ENCODE results near the gene PCDHA8. TPM values are rescaled to one million over a fixed set of nuclear protein-coding genes. Genes with fewer than 3 reads are reported as not detected.
"Not testable (repeated sequence)": the region's sequence is repeated elsewhere in the genome, so short reads cannot be mapped to it uniquely, and the experiment has no call there.

PCDHA8 gene
- total and polyA plus RNA-seq, 9 of the 15 experiments (the other 6 are each of a cell fraction or from before 2014, with no cell fraction given): not detected

GRCh38 chr5:140806834-140807775 is 33.9 kb upstream of the PCDHA8 start, which contains the start of gene PCDHA4:
Gene PCDHA4 (plus strand): TSS chr5:140807068.
- POLR2A ChIA-PET: no interaction called here
- TF ChIP-seq RAD21 (CRISPR knock-in tag; conservative IDR thresholded peaks at IDR 0.05 in 1 of 2, IDR thresholded peaks at IDR 0.05 in 1 of 2) (peak in 1 of 2 experiments; percentile 22; a peak in 1 of 4 replicates), SREBF1 (IDR thresholded peaks at IDR 0.05; ENCODE audit: borderline replicate concordance, low read depth, low read length) (no peak)
- TF ChIP-seq, protein P1, sequence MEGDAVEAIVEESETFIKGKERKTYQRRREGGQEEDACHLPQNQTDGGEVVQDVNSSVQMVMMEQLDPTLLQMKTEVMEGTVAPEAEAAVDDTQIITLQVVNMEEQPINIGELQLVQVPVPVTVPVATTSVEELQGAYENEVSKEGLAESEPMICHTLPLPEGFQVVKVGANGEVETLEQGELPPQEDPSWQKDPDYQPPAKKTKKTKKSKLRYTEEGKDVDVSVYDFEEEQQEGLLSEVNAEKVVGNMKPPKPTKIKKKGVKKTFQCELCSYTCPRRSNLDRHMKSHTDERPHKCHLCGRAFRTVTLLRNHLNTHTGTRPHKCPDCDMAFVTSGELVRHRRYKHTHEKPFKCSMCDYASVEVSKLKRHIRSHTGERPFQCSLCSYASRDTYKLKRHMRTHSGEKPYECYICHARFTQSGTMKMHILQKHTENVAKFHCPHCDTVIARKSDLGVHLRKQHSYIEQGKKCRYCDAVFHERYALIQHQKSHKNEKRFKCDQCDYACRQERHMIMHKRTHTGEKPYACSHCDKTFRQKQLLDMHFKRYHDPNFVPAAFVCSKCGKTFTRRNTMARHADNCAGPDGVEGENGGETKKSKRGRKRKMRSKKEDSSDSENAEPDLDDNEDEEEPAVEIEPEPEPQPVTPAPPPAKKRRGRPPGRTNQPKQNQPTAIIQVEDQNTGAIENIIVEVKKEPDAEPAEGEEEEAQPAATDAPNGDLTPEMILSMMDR (IDR thresholded peaks at IDR 0.05 in 2 of 3, conservative IDR thresholded peaks at IDR 0.05 in 1 of 3; ENCODE audit: insufficient read depth in 2 of 3, low read depth in 1 of 3, low read length in 3 of 3): peak; percentile 38 to 58 (median 56)
- FAIRE-seq (no peak), ATAC-seq (peak; percentile 86), DNase-seq (ENCODE audit: extremely low read depth in 1 of 4, low spot score in 3 of 4) (peak in 3 of 4 experiments; percentile 13 to 47 (median 17))
- CTCF ChIA-PET (ENCODE audit: low intra/inter-chr PET ratio): no interaction called here
- H3K4me2 ChIP-seq (ENCODE audit: insufficient read depth, low read length): no peak within 1 kb of the TSS
- no peaks in the 10 kb centered on the region; the same call in 1 of the 2 replicates for H3K9me3 ChIP-seq (replicated peaks; ENCODE audit: control insufficient read depth, insufficient read depth, low read depth, low read length)
- H3K79me2 ChIP-seq (ENCODE audit: control insufficient read depth, insufficient read depth, low read length): no peaks in the 10 kb centered on the region
- peaks cover 0 to 11% of the 10 kb centered on the region in 2 experiments; a peak in 2 of 5 replicates for H3K4me1 ChIP-seq (replicated peaks in 1 of 2; ENCODE audit: control insufficient read depth in 2 of 2, insufficient read depth in 2 of 2, low read length in 2 of 2)
- no peak within 1 kb of the TSS for H3K4me3 ChIP-seq
- no peak within 1 kb of the TSS for H3K9ac ChIP-seq (ENCODE audit: insufficient read depth in 1 of 2, low read depth in 2 of 2, low read length in 2 of 2)
- H3K36me3 ChIP-seq (ENCODE audit: control insufficient read depth, insufficient read depth, low read length): no peaks in the 10 kb centered on the region
- no peaks in the 10 kb centered on the region for H4K20me1 ChIP-seq (replicated peaks; ENCODE audit: control insufficient read depth, insufficient read depth, low read length)
- BruUV-seq (replicated peaks): no TSS peak
- H3K27ac ChIP-seq (ENCODE audit: extremely low read depth, low read depth, low read length): no peak within 1 kb of the TSS
- intact Hi-C loops (cut with micrococcal nuclease): no loop called here
- in situ Hi-C loops (cut with MboI): no loop called here
- no peak within 1 kb of the TSS for H2AFZ ChIP-seq (ENCODE audit: low read depth, low read length)
- H3K9me1 ChIP-seq (ENCODE audit: control insufficient read depth, insufficient read depth, low read length): no peaks in the 10 kb centered on the region
- no peaks in the 10 kb centered on the region for H3K27me3 ChIP-seq (ENCODE audit: control insufficient read depth in 2 of 2, insufficient read depth in 2 of 2, low read length in 2 of 2)
- WGBS (ENCODE audit: insufficient coverage, low coverage, missing lambda C conversion rate): 9% methylated on average over 40 of the region's 47 CpGs

DNA sequence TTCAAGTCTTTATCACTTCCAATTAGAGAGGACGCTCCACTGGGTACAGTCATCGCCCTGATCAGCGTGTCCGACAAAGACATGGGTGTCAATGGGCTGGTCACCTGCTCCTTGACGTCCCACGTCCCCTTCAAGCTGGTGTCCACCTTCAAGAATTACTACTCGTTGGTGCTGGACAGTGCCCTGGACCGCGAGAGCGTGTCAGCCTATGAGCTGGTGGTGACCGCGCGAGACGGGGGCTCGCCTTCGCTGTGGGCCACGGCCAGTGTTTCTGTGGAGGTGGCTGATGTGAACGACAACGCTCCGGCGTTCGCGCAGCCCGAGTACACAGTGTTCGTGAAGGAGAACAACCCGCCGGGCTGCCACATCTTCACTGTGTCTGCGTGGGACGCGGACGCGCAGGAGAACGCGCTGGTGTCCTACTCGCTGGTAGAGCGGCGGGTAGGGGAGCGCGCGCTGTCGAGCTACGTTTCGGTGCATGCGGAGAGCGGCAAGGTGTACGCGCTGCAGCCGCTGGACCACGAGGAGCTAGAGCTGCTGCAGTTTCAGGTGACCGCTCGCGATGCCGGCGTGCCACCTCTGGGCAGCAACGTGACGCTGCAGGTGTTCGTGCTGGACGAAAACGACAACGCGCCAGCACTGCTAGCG is 32.6 kb upstream of the PCDHA8 start:
- CTCF ChIA-PET (ENCODE audit: low intra/inter-chr PET ratio); DNase-seq (ENCODE audit: extremely low read depth in 1 of 4, low spot score in 3 of 4); H3K79me2 ChIP-seq (ENCODE audit: control insufficient read depth, insufficient read depth, low read length); POLR2A ChIA-PET; intact Hi-C loops (cut with micrococcal nuclease); FAIRE-seq; H3K36me3 ChIP-seq (ENCODE audit: control insufficient read depth, insufficient read depth, low read length); H3K9me3 ChIP-seq (replicated peaks; ENCODE audit: control insufficient read depth, insufficient read depth, low read depth, low read length); H4K20me1 ChIP-seq (replicated peaks; ENCODE audit: control insufficient read depth, insufficient read depth, low read length); H3K9ac ChIP-seq (ENCODE audit: insufficient read depth in 1 of 2, low read depth in 2 of 2, low read length in 2 of 2); ATAC-seq; H3K4me1 ChIP-seq (replicated peaks in 1 of 2; ENCODE audit: control insufficient read depth in 2 of 2, insufficient read depth in 2 of 2, low read length in 2 of 2); H3K4me2 ChIP-seq (ENCODE audit: insufficient read depth, low read length); H3K27me3 ChIP-seq (ENCODE audit: control insufficient read depth in 2 of 2, insufficient read depth in 2 of 2, low read length in 2 of 2); H2AFZ ChIP-seq (ENCODE audit: low read depth, low read length); in situ Hi-C loops (cut with MboI); BruUV-seq (replicated peaks); H3K27ac ChIP-seq (ENCODE audit: extremely low read depth, low read depth, low read length); H3K4me3 ChIP-seq; H3K9me1 ChIP-seq (ENCODE audit: control insufficient read depth, insufficient read depth, low read length): not testable (repeated sequence)
- 47% methylated on average over 50 of the region's 62 CpGs for WGBS (ENCODE audit: insufficient coverage, low coverage, missing lambda C conversion rate)
